HL-60 (cell line): Measurements from ENCODE around the gene HACD2.

ENCODE experiments used
- GABPA ChIP-seq: IDR thresholded peaks from 2 replicates; pipeline ENCODE4 v1.6.1; 2012; ENCODE audit warnings: low read depth
- TF ChIP-seq, protein P1 (sequence below): IDR thresholded peaks from one replicate; pipeline ENCODE4 v1.5.1; 2011; ENCODE audit warnings: low read length, control low read depth, inconsistent platforms; ENCODE audit not compliant: insufficient read depth
- TF ChIP-seq, protein P2 (sequence below): IDR thresholded peaks from 2 replicates; pipeline ENCODE4 v1.6.1; 2012; ENCODE audit warnings: low read depth; ENCODE audit not compliant: insufficient replicate concordance

DNA sequence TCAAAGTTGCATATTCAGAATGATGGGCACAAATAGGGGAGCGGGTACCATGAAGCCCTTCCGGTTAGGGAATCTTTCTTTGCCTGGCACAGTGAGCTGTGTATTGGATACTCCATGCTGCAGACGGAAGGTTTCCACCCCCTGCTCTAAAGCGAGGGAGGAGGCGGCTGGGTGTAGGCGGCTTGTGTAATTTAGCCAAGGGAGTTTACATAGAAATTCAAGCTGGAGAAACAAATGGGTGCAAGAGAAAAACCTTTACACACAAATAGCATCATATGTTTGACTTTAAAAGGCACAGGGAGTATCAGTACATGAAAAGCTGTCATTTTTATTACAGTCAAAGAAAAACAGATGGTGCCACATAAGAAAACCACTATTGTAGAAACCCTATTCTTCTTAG, 76.7 kb downstream of the HACD2 start:
- TF ChIP-seq, protein P1, sequence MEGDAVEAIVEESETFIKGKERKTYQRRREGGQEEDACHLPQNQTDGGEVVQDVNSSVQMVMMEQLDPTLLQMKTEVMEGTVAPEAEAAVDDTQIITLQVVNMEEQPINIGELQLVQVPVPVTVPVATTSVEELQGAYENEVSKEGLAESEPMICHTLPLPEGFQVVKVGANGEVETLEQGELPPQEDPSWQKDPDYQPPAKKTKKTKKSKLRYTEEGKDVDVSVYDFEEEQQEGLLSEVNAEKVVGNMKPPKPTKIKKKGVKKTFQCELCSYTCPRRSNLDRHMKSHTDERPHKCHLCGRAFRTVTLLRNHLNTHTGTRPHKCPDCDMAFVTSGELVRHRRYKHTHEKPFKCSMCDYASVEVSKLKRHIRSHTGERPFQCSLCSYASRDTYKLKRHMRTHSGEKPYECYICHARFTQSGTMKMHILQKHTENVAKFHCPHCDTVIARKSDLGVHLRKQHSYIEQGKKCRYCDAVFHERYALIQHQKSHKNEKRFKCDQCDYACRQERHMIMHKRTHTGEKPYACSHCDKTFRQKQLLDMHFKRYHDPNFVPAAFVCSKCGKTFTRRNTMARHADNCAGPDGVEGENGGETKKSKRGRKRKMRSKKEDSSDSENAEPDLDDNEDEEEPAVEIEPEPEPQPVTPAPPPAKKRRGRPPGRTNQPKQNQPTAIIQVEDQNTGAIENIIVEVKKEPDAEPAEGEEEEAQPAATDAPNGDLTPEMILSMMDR, result no peak
- no peak for TF ChIP-seq GABPA
- TF ChIP-seq, protein P2, sequence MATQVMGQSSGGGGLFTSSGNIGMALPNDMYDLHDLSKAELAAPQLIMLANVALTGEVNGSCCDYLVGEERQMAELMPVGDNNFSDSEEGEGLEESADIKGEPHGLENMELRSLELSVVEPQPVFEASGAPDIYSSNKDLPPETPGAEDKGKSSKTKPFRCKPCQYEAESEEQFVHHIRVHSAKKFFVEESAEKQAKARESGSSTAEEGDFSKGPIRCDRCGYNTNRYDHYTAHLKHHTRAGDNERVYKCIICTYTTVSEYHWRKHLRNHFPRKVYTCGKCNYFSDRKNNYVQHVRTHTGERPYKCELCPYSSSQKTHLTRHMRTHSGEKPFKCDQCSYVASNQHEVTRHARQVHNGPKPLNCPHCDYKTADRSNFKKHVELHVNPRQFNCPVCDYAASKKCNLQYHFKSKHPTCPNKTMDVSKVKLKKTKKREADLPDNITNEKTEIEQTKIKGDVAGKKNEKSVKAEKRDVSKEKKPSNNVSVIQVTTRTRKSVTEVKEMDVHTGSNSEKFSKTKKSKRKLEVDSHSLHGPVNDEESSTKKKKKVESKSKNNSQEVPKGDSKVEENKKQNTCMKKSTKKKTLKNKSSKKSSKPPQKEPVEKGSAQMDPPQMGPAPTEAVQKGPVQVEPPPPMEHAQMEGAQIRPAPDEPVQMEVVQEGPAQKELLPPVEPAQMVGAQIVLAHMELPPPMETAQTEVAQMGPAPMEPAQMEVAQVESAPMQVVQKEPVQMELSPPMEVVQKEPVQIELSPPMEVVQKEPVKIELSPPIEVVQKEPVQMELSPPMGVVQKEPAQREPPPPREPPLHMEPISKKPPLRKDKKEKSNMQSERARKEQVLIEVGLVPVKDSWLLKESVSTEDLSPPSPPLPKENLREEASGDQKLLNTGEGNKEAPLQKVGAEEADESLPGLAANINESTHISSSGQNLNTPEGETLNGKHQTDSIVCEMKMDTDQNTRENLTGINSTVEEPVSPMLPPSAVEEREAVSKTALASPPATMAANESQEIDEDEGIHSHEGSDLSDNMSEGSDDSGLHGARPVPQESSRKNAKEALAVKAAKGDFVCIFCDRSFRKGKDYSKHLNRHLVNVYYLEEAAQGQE, result no peak
